ENCODE data around the gene PCARE.

The PCARE gene

GRCh38 chr2:29100564-29100963 is 26.2 kb upstream of the PCARE start:
- TF ChIP-seq ZNF530 (tag by site-specific recombination; IDR thresholded peaks at IDR 0.05; ENCODE audit: low read depth) (no peak), MZF1 (tag by site-specific recombination; IDR thresholded peaks at IDR 0.05; ENCODE audit: borderline replicate concordance) (no peak), HOXD13 (CRISPR knock-in tag; IDR thresholded peaks at IDR 0.05; ENCODE audit: borderline replicate concordance) (no peak), HOXA7 (CRISPR knock-in tag; IDR thresholded peaks at IDR 0.05; ENCODE audit: borderline replicate concordance) (no peak), ZNF280C (tag by site-specific recombination; IDR thresholded peaks at IDR 0.05) (no peak), ZNF416 (tag by site-specific recombination; IDR thresholded peaks at IDR 0.05) (no peak), ZNF2 (tag by site-specific recombination; IDR thresholded peaks at IDR 0.05) (no peak), ZNF629 (tag by site-specific recombination; IDR thresholded peaks at IDR 0.05) (no peak), FEZF1 (tag by site-specific recombination; IDR thresholded peaks at IDR 0.05) (no peak), ZNF777 (tag by site-specific recombination; IDR thresholded peaks at IDR 0.05; ENCODE audit: borderline replicate concordance) (no peak), ZNF792 (tag by site-specific recombination; IDR thresholded peaks at IDR 0.05) (no peak), ZNF426 (tag by site-specific recombination; IDR thresholded peaks at IDR 0.05) (no peak)
- Histone ChIP-seq H3K4me1 (ENCODE audit: control insufficient read depth, insufficient read depth, low read length) (no peaks in the 10 kb centered on the region), H3K4me3 (ENCODE audit: low read depth, low read length) (no peak overlapping the region), H3K27ac (ENCODE audit: extremely low read depth, low read depth, low read length) (no peak overlapping the region), H3K36me3 (ENCODE audit: control insufficient read depth in 2 of 2, insufficient read depth in 1 of 2, low read length in 2 of 2) (no peaks in the 10 kb centered on the region), H3K9me3 (ENCODE audit: control insufficient read depth, insufficient read depth, low read depth, low read length) (no peaks in the 10 kb centered on the region)
- CTCF ChIA-PET: no interaction called here
- POLR2A ChIA-PET: no interaction called here

GRCh38 chr2:29097569-29097968 is 23.2 kb upstream of the PCARE start:
- ChIA-PET POLR2A (no interaction called here), CTCF (no interaction called here)
- no peak overlapping the region for H3K27ac ChIP-seq (ENCODE audit: extremely low read depth, low read depth, low read length)
- H3K36me3 ChIP-seq (ENCODE audit: control insufficient read depth in 2 of 2, insufficient read depth in 1 of 2, low read length in 2 of 2): no peaks in the 10 kb centered on the region
- no peaks in the 10 kb centered on the region for H3K9me3 ChIP-seq (ENCODE audit: control insufficient read depth, insufficient read depth, low read depth, low read length)
- H3K4me1 ChIP-seq (ENCODE audit: control insufficient read depth, insufficient read depth, low read length): no peaks in the 10 kb centered on the region
- H3K4me3 ChIP-seq (ENCODE audit: low read depth, low read length): no peak overlapping the region
- no peak for TF ChIP-seq ZNF639 (tag by site-specific recombination; IDR thresholded peaks at IDR 0.05)

GRCh38 chr2:29096969-29097368 is 22.6 kb upstream of the PCARE start:
- POLR2A ChIA-PET: no interaction called here
- CTCF ChIA-PET: no interaction called here

More at GRCh38 chr2:29096969-29097368, 22.6 kb upstream of the PCARE start:
- TF ChIP-seq GLIS1 (tag by site-specific recombination; IDR thresholded peaks at IDR 0.05) (no peak), ZNF214 (tag by site-specific recombination; IDR thresholded peaks at IDR 0.05; ENCODE audit: borderline replicate concordance) (no peak), ZFP41 (tag by site-specific recombination; IDR thresholded peaks at IDR 0.05; ENCODE audit: borderline replicate concordance) (no peak), ZNF558 (tag by site-specific recombination; IDR thresholded peaks at IDR 0.05) (no peak), ZBTB10 (tag by site-specific recombination; IDR thresholded peaks at IDR 0.05) (no peak), GLI2 (tag by site-specific recombination; IDR thresholded peaks at IDR 0.05; ENCODE audit: borderline replicate concordance, low read depth) (no peak), CTCF (tag by site-specific recombination; IDR thresholded peaks at IDR 0.05) (no peak), ZNF548 (tag by site-specific recombination; IDR thresholded peaks at IDR 0.05) (no peak), SP3 (tag by site-specific recombination; IDR thresholded peaks at IDR 0.05) (no peak), ZNF624 (tag by site-specific recombination; IDR thresholded peaks at IDR 0.05) (no peak), ZNF76 (tag by site-specific recombination; IDR thresholded peaks at IDR 0.05; ENCODE audit: borderline replicate concordance, low read depth) (no peak)
- Histone ChIP-seq H3K4me3 (ENCODE audit: low read depth, low read length) (no peak overlapping the region), H3K9me3 (ENCODE audit: control insufficient read depth, insufficient read depth, low read depth, low read length) (no peaks in the 10 kb centered on the region), H3K36me3 (ENCODE audit: control insufficient read depth in 2 of 2, insufficient read depth in 1 of 2, low read length in 2 of 2) (no peaks in the 10 kb centered on the region), H3K27ac (ENCODE audit: extremely low read depth, low read depth, low read length) (no peak overlapping the region), H3K4me1 (ENCODE audit: control insufficient read depth, insufficient read depth, low read length) (no peaks in the 10 kb centered on the region)

Data from HEK293 (cell line).